ENCODE measurements around the gene GTPBP8.

DNA sequence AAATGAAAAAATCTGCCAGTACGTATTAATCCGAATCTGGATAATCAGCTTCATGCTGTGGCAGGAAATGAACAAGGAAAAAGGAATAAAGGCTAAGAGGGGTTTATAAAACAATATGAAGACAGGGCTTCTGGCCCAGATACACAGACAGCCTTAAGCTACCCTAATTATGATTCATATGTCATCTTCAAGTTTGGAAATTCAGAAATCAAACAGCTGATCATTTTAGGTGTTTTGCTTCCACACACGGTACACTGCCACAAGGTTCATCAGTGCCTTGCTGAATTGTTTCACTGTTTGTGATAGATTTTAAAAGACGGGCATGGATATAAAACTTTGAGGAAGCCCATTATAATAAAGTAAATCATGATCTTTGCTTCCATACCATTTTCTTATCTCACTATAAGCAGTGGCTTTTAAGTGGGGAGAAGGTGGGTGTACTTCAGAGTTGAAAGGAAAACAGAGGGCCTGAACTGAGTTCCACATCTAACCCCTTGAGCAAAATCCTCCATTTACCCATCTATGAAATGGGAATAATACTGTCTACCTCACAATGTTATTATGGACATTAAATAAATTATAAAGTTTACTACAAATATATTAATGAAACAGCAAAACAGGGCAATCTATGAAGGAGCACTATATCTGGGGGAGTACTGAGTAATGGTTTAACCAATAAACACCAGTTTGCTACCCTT is 15.7 kb downstream of the GTPBP8 start:
- TF ChIP-seq, protein P1, sequence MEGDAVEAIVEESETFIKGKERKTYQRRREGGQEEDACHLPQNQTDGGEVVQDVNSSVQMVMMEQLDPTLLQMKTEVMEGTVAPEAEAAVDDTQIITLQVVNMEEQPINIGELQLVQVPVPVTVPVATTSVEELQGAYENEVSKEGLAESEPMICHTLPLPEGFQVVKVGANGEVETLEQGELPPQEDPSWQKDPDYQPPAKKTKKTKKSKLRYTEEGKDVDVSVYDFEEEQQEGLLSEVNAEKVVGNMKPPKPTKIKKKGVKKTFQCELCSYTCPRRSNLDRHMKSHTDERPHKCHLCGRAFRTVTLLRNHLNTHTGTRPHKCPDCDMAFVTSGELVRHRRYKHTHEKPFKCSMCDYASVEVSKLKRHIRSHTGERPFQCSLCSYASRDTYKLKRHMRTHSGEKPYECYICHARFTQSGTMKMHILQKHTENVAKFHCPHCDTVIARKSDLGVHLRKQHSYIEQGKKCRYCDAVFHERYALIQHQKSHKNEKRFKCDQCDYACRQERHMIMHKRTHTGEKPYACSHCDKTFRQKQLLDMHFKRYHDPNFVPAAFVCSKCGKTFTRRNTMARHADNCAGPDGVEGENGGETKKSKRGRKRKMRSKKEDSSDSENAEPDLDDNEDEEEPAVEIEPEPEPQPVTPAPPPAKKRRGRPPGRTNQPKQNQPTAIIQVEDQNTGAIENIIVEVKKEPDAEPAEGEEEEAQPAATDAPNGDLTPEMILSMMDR (conservative IDR thresholded peaks at IDR 0.05 in 1 of 2, IDR thresholded peaks at IDR 0.05 in 1 of 2; ENCODE audit: low read depth in 1 of 2, low read length in 2 of 2) = no peak
- no peak for TF ChIP-seq EZH2 (IDR thresholded peaks at IDR 0.05; ENCODE audit: low read length, missing control alignments)

All from fibroblast of lung (primary cell).